SU-DHL-6 (cell line): Measurements from ENCODE around the gene FAAP100.

ENCODE experiments used
- EZH2phosphoT487 ChIP-seq: fragments of 200-600 bp; sonication (generic), shearing (Covaris generic); conservative IDR thresholded peaks from 2 replicates; pipeline ENCODE4 v1.6.1; 2018; ENCODE audit warnings: mild to moderate bottlenecking, antibody characterized with exemption, low read length, moderate library complexity, mixed read lengths
- TF ChIP-seq, protein P1 (sequence below): fragments of 200-600 bp; sonication (generic); IDR thresholded peaks from one replicate; pipeline ENCODE4 v1.5.1; 2017; ENCODE audit warnings: antibody characterized with exemption, mild to moderate bottlenecking, low read length, moderate library complexity; ENCODE audit not compliant: insufficient read depth, poor library complexity, severe bottlenecking

DNA sequence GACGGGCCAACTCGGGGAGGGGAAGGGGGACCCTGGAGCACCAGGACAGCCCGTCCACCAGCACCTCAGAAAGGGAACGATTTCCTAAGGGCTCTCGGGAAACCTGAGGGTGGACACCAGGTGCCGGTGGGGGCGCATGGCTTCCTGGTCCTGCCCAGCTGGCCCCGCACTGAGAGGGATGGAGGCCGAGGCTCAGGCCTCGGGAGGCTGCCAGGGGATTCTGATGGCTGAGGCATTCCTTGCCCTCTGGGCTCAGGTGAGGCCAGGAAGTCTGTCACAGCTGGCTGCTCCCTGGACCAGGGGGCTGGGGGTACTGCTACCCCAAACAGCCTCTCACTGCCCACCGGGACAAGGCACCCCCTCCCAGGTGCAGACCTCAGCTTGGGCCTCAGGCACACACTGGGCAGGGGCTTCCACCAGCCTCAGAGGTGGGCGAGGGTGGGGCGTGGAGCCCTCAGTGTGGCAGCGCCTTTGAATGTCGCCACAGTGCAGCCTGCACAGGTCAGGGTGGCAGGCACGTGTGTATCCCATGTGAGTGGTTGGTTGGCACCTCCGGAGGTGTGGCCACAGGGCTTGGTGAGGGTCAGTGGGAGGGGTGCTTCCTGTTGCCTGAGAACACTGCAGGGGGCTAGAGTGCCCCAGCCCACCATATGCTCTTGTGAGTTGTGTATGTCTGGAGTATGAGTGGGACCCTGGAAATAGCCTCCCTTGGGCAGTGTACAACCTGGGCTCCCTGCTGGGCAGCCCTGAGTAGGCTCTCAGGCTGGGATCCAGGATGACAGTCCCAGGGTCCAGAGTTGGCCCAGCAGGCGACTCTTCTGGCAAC, 27.9 kb downstream of the FAAP100 start:
- TF ChIP-seq, protein P1, sequence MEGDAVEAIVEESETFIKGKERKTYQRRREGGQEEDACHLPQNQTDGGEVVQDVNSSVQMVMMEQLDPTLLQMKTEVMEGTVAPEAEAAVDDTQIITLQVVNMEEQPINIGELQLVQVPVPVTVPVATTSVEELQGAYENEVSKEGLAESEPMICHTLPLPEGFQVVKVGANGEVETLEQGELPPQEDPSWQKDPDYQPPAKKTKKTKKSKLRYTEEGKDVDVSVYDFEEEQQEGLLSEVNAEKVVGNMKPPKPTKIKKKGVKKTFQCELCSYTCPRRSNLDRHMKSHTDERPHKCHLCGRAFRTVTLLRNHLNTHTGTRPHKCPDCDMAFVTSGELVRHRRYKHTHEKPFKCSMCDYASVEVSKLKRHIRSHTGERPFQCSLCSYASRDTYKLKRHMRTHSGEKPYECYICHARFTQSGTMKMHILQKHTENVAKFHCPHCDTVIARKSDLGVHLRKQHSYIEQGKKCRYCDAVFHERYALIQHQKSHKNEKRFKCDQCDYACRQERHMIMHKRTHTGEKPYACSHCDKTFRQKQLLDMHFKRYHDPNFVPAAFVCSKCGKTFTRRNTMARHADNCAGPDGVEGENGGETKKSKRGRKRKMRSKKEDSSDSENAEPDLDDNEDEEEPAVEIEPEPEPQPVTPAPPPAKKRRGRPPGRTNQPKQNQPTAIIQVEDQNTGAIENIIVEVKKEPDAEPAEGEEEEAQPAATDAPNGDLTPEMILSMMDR: no peak
- no peak for TF ChIP-seq EZH2phosphoT487
